Activated T-cell treated with anti-CD3 and anti-CD28 coated beads, Interleukin-2, amount 50 U/mL, for 4 hours (primary cell): ENCODE measurements around the gene ZNF217. TPM values are rescaled to one million over a fixed set of nuclear protein-coding genes. Genes with fewer than 3 reads are reported as not detected.
"Not testable (repeated sequence)": the region's sequence is repeated elsewhere in the genome, so short reads cannot be mapped to it uniquely, and the experiment has no call there.

ENCODE experiments used
- ATAC-seq, 2 donors: fragments of 200-7000 bp; cut with Tn5 transposase; one replicate each; pipeline ENCODE4 v1.10.0; 2021
- DNase-seq: peaks from one replicate; pipeline ENCODE4 v3.0.0-alpha.2; 2020
- H3K27me3 Mint-ChIP-seq: one replicate; pipeline ENCODE4 v1.8.0; 2021; ENCODE audit warnings: low read depth, mixed read lengths
- H3K36me3 Mint-ChIP-seq: one replicate; pipeline ENCODE4 v1.8.0; 2022; ENCODE audit warnings: mixed read lengths; ENCODE audit not compliant: insufficient read depth
- H3K4me1 Mint-ChIP-seq: one replicate; pipeline ENCODE4 v1.8.0; 2021; ENCODE audit warnings: low read depth, mixed read lengths
- H3K4me3 Mint-ChIP-seq: one replicate; pipeline ENCODE4 v1.8.0; 2021; ENCODE audit warnings: mild to moderate bottlenecking, moderate library complexity, mixed read lengths
- H3K9me3 Mint-ChIP-seq: one replicate; pipeline ENCODE4 v1.8.0; 2021; ENCODE audit warnings: mixed read lengths
- total RNA-seq, 3 donors: library from RNA; stranded (reverse); gene quantifications; one replicate each; pipeline ENCODE4 v1.2.1, GENCODE V29; 2021

The ZNF217 gene
- total RNA-seq, 3 donors from 2014 or later: 25.9 to 27.8 (median 26.4) TPM

DNA sequence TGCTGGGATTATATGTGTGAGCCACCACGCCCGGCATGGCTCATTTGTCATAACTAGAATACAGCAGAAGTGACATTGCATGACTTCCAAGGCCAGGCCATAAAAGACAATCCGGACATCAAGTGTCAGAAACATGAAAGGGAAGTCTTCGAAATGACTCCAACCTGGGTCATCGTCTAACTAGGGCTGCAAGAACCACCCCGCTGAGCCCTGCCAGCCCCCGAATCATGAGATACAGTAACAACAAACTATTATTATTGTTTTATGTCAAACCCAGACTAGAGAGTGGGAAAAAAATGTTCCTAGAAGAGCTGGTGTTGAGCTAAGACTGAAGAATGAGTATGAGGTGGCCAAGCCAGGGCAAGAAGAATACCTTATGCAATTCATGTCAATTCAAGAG, 59.6 kb downstream of the ZNF217 start:
- H3K27me3 Mint-ChIP-seq: no peaks in the 10 kb centered on the region
- no peaks in the 10 kb centered on the region for H3K36me3 Mint-ChIP-seq
- no peaks in the 10 kb centered on the region for H3K9me3 Mint-ChIP-seq
- no peak for DNase-seq
- no peak for ATAC-seq
- no peaks in the 10 kb centered on the region for H3K4me1 Mint-ChIP-seq
- H3K4me3 Mint-ChIP-seq: no peak overlapping the region

DNA sequence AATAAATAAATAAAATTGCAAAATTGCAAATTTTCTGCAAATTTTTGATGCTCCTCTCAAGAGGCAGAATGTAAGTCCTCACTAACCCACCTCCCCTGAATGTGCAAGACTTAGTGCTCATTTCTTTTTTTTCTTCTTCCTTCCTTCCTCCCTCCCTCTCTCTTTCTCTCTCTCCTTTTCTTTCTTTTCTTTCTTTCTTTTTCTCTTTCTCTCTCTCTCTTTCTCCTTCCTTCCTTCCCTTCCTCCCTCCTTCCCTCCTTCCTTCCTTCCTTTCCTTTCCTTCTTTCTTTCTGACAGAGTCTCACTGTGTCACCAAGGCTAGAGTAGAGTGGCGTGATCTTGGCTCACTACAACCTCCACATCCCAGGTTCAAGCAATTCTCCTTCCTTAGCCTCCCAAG, 60.1 kb downstream of the ZNF217 start:
- H3K27me3 Mint-ChIP-seq: no peaks in the 10 kb centered on the region
- no peak for DNase-seq
- no peak for ATAC-seq
- H3K9me3 Mint-ChIP-seq: no peaks in the 10 kb centered on the region
- no peaks in the 10 kb centered on the region for H3K4me1 Mint-ChIP-seq
- no peak overlapping the region for H3K4me3 Mint-ChIP-seq
- no peaks in the 10 kb centered on the region for H3K36me3 Mint-ChIP-seq

GRCh38 chr20:53532654-53533312, 60.9 kb downstream of the ZNF217 start:
- not testable (repeated sequence) for H3K4me1 Mint-ChIP-seq, ATAC-seq, H3K4me3 Mint-ChIP-seq

DNA sequence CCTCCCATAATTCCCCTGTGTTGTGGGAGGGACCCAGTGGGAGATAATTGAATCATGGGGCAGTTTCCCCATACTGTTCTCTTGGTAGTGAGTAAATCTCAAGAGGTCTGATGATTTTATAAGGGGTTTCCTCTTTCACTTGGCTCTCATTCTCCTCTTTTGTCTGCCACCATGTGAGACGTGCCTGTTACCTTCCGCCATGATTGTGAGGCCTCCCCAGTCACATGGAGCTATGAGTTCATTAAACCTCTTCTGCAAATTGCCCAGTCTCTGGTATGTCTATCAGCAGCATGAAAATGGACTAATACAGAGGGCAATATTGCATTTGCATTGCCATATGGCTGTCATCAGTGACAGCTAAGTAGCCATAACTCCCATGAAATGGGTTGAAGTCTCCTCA, 63.2 kb downstream of the ZNF217 start:
- DNase-seq: no peak
- Mint-ChIP-seq H3K4me3 (no peak overlapping the region), H3K4me1 (no peaks in the 10 kb centered on the region), H3K9me3 (no peaks in the 10 kb centered on the region), H3K27me3 (no peaks in the 10 kb centered on the region), H3K36me3 (no peaks in the 10 kb centered on the region)
- no peak for ATAC-seq

More at GRCh38 chr20:53532654-53533312, 60.9 kb downstream of the ZNF217 start:
- not testable (repeated sequence) for H3K27me3 Mint-ChIP-seq, H3K9me3 Mint-ChIP-seq, H3K36me3 Mint-ChIP-seq, DNase-seq

DNA sequence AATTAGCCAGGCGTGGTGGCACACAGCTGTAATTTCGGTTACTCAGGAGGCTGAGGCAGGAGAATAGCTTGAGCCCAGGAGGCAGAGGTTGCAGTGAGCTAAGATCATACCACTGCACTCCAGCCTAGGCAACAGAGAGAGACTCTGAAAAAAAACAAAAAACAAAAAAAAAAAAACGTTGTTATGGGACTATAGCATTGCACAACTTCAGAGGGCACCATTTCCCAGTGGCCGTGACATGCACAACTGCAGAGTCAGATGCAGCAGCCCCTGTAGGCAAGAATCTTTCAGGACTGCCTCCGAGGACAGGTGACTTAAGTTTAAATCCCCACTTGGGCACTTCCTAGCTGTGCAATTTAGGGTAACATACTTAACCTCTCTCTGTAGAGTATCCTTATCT, 64.0 kb downstream of the ZNF217 start:
- Mint-ChIP-seq H3K4me3 (no peak overlapping the region), H3K27me3 (no peaks in the 10 kb centered on the region), H3K36me3 (no peaks in the 10 kb centered on the region), H3K4me1 (no peaks in the 10 kb centered on the region), H3K9me3 (no peaks in the 10 kb centered on the region)
- no peak for ATAC-seq
- DNase-seq: no peak

DNA sequence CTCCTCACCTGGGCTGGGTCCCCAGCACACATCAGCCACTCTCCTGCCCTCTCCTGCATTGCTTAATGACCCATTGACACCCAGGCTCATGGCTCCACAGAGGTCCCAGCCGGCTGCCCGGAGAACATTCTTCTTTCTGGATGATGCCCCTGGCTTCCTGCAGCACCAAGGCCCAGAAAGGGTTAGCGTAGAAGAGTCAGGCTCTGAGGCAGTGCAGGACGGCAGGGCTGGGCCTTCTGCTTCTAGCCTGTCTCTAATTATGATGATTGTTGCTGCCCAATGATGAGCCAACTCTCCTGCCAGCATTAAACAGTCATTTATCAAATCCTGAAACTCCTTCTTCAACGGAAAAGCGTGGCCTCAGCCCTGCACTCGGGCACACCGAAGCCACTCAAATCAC, 66.4 kb downstream of the ZNF217 start:
- Mint-ChIP-seq H3K36me3 (no peaks in the 10 kb centered on the region), H3K4me1 (no peaks in the 10 kb centered on the region), H3K9me3 (no peaks in the 10 kb centered on the region), H3K27me3 (no peaks in the 10 kb centered on the region), H3K4me3 (no peak overlapping the region)
- DNase-seq (no peak), ATAC-seq (no peak)

- Mint-ChIP-seq H3K4me3 (no peak overlapping the region), H3K27me3 (no peaks in the 10 kb centered on the region), H3K9me3 (no peaks in the 10 kb centered on the region), H3K4me1 (no peaks in the 10 kb centered on the region), H3K36me3 (no peaks in the 10 kb centered on the region)
- DNase-seq (no peak), ATAC-seq (no peak)
Measured at GRCh38 chr20:53524589-53525312, 68.9 kb downstream of the ZNF217 start.

GRCh38 chr20:53523615-53524014, 70.0 kb downstream of the ZNF217 start:
- DNase-seq, ATAC-seq, H3K27me3 Mint-ChIP-seq, H3K4me3 Mint-ChIP-seq, H3K9me3 Mint-ChIP-seq, H3K4me1 Mint-ChIP-seq, H3K36me3 Mint-ChIP-seq: not testable (repeated sequence)

- Mint-ChIP-seq H3K4me3 (no peak overlapping the region), H3K36me3 (no peaks in the 10 kb centered on the region), H3K27me3 (no peaks in the 10 kb centered on the region), H3K9me3 (no peaks in the 10 kb centered on the region), H3K4me1 (no peaks in the 10 kb centered on the region)
- no peak for DNase-seq
- no peak for ATAC-seq
Measured at GRCh38 chr20:53522696-53523095, 70.9 kb downstream of the ZNF217 start.

- Mint-ChIP-seq H3K36me3 (no peaks in the 10 kb centered on the region), H3K4me1 (no peaks in the 10 kb centered on the region), H3K4me3 (no peak overlapping the region), H3K27me3 (no peaks in the 10 kb centered on the region), H3K9me3 (no peaks in the 10 kb centered on the region)
- DNase-seq (no peak), ATAC-seq (no peak)
Measured at GRCh38 chr20:53522026-53522425, 71.6 kb downstream of the ZNF217 start.

DNA sequence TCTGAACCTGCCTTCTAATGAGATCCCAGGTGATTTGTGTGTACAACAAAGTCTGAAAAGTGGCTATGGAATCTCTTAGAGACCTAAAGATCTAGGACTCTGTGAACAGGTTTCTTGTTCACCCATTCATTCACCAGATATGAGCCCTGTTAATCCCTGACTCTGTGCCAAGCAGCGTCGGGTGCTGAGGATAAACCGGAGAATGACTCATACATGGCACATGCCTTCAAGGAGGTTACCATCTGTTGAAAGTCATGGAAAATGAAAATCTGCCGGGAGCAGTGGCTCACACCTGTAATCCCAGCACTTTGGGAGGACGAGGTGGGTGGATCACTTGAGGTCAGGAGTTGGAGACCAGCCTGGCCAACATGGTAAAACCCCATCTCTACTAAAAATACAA, 72.2 kb downstream of the ZNF217 start:
- not testable (repeated sequence) for H3K36me3 Mint-ChIP-seq, ATAC-seq, H3K27me3 Mint-ChIP-seq, H3K4me1 Mint-ChIP-seq, H3K4me3 Mint-ChIP-seq, DNase-seq, H3K9me3 Mint-ChIP-seq

DNA sequence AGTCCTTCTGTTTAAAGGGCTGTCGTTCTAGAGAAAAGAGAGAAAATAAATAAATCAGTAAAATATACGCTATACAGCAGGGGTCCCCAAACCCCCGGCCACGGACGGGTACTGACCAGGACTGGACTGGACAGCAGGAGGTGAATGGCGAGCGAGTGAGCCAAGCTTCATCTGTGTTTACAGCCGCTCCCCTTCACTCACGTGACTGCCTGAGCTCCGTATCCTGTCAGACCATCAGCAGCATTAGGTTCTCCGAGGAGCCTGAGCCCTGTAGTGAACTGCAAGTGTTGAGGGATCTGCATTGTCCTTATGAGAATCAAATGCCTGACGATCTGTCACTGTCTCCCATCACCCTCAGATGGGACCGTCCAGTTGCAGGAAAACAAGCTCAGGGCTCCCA, 76.5 kb downstream of the ZNF217 start:
- no peak overlapping the region for H3K4me3 Mint-ChIP-seq
- no peak for ATAC-seq
- no peaks in the 10 kb centered on the region for H3K27me3 Mint-ChIP-seq
- no peaks in the 10 kb centered on the region for H3K4me1 Mint-ChIP-seq
- H3K36me3 Mint-ChIP-seq: no peaks in the 10 kb centered on the region
- DNase-seq: no peak
- no peaks in the 10 kb centered on the region for H3K9me3 Mint-ChIP-seq
